Activated CD4-positive, alpha-beta T cell treated with anti-CD3 and anti-CD28 coated beads for 24 hours (primary cell): Measurements from ENCODE around the gene SNTA1.
"Not testable (repeated sequence)": the region's sequence is repeated elsewhere in the genome, so short reads cannot be mapped to it uniquely, and the experiment has no call there.

Experiments used
- DNase-seq, 2 donors: peaks; one replicate each; pipeline ENCODE4 v3.0.0-alpha.2; 2020; ENCODE audit warnings: low read depth in 2 of 2

Gene SNTA1

DNA sequence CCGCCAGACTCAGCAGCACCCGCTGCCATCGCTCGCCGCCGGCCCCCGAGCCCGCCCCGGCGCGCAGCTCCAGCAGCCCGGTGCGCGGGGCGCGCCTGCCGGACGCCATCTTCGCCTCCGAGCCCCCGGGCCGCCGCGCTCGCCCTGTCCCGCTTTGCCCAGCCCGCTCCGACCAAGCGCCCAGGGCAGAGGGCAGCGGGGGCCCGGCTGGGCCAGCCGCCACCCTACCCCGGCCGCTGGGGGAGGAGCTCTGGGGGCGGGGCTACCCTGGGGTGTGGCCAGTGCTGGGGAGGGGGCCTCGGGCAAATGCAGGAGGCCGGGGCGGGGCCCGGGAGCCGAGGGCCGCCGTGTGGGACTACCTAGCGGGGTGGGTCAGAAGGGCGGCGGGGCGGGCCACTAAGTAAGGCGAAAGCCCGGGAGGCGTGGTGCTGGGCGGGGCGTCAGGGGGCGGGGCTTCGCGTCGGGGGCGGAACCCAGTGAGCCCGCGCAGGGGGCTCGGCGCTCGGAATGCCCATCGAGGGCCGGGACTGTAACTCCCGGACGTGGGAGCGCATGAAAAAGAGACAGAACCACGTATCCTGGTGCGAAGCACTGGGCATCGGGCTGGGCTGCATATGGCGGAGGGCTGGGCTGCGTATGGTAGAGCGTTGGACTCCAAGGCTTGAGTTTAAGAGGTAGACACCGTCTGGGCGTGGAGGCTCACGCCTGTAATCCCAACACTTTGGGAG lies at the start of gene SNTA1:
SNTA1 (minus strand) TSS at position 252 of the 728 bp plus-strand sequence; CDS start at position 109, 143 bp downstream.
- DNase-seq = peak; percentile 80 to 88

DNA sequence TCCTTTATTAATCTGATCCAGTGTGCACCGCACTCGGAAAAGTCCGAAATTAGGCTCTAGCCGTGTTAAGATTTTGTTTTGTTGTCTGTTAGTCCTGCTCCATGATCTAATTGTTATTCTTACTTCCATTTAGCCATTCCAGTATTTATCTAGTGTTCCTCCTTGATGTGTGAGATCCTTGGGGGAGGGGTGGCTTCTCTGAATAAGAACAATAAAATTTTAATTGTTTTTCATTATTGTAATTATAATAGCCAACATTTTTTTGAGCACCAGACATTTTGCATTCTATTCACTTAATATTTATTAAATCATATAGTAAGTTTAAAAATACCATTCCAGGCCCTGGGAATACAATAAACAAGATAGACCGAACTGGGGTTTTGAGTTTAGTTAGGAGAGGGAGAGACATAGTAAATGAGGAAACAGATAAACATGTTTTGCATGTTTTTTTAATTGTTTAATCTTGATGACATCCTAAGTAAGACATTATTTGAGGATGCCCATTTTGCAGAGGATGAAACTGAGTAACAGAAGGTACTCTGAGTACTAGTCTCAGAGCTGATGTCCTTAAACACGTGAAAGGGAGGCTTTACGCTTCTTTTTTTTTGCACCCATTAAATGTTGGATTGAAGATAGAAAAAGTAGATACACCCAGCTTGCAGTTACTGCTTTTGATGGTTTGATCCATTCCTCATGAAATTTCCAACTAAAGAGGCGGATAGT lies 47.5 kb upstream of the SNTA1 start:
- DNase-seq = no peak

DNA sequence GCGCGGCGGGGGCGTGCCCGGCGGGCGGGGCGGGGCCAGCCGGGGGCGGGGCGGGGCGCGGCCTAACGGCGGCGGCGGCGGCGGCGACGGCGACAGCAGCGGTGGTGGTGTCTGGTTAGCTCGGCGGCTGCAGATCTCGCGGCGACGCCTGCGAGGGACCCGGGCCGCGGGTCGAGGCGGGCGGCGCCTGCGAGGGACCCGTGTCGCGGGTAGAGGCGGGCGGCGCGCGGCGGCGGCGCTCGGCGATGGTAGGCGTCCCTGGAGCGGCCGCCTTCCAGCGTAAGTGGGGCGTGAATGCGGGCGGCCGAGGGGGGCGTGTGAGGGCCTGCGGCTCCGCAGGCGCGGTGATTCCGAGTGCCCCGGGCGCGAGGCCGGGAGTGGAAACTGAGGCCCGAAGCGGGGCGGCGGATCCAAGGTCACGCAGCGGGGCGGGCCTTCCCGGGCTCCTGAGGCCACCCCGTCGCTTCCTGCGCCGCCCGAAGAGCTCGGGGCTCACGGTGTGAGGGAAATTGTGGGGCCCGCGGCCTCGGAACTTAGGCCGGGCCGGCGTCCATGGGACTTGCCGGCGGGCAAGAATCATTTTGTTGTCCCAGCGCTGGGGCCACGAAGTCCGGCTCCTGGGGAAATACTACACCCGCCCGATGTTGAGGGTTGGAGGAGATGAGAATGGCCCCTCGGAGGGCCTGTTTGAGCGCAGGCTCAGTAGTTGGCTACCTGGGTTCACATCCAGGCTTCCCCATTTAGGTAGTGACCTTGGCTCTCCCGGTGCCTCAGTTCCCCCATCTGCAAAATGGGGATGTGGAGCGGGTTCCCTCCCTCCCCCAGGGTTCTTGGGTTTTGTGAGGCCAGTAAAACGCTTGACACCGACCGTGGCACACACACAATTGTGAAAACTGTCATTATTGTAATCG lies 46.7 kb upstream of the SNTA1 start, which contains the start of gene CBFA2T2:
CBFA2T2 (plus strand) TSS at position 74 of the 911 bp plus-strand sequence; CDS start at position 246, 172 bp downstream.
- peak in 1 of 2 donors; percentile 35 for DNase-seq

DNA sequence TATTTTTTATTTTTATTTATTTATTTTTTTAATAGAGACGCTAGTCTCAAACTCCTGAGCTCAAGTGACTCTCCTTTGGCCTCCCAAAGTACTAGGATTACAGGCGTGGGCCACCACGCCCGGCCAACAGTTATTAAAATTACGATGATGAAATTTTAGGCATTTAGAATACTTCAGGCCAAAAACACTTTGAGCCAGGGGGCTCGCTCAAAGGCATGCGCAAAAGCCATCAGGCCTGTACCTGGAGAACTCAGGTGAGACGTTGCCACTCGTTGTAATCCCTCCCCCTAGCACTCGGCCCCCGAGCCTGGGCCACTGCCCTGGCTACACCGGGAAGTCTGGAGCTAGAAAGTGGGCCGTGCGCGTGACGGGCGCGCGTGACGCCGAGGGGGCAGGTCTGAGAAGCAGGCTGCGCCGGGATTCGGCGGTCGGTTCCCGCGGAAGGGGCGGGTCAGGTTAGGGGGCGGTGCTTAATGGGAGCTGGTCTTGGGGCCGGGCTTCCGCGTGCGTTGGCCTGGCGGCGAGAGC lies 46.0 kb upstream of the SNTA1 start:
- peak; percentile 99 for DNase-seq

DNA sequence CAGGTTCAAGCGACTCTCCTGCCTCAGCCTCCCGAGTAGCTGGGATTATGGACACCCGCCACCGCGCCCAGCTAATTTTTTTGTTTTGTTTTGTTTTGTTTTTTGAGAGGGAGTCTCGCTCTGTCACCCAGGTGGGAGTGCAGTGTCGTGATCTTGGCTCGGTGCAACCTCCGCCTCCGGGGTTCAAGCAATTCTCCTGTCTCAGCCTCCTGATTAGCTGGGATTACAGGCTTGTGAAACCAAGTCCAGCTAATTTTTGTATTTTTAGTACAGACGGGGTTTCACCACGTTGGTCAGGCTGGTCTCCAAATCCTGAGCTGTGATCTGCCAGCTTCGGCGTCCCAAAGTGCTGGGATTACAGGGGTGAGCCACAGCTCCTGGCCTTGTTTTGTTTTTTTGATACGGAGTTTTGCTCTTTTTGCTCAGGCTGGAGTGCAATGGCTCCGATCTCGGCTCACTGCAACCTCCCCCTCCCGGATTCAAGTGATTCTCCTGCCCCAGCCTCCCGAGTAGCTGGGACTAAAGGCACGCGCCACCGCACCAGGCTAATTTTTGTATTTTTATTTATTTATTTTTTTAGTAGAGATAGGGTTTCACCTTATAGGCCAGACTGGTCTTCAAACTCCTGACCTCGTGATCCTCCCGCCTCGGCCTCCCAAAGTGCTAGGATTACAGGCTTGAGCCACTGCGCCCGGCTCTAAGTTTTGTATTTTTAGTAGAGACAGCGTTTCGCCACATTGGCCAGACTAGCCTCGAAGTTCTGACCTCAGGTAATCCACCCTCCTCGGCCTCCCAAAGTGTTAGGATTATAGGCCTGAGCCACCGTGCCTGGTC lies 45.3 kb upstream of the SNTA1 start:
- not testable (repeated sequence) for DNase-seq

DNA sequence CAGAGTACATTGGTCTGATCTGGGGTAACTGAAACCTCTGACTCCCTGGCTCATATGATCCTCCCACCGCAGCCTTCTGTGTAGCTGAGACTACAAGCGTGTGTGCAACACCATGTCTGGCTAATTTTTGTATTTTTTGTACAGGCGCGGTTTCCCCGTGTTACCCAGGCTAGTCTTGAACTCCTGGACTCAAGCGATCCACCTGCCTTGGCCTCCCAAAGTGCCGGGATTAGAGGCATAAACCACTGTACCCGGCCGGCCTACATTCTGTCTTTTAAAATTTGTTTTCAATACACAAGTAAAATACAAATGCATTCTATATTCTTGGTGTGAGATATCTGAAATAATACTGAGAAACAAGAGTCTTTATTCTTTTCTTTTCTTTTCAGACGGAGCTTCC lies 44.6 kb upstream of the SNTA1 start:
- DNase-seq = no peak

DNA sequence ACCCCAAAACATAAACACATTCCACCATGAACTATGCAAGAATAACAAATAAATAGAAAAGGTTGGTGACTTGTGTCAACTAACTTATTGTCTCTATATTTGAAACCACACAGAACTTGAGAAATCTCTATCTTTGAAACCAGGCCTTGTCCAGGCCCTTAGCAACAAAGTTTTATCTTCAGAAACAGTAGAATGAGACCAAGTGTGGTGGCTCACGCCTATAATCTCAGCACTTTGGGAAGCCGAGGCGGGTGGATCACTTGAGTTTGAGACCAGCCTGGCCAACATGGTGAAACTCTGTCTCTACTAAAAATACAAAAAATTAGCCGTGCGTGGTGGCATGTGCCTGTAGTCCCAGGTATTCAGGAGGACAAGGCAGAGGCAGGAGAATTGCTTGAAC lies 39.6 kb upstream of the SNTA1 start:
- not testable (repeated sequence) for DNase-seq

DNA sequence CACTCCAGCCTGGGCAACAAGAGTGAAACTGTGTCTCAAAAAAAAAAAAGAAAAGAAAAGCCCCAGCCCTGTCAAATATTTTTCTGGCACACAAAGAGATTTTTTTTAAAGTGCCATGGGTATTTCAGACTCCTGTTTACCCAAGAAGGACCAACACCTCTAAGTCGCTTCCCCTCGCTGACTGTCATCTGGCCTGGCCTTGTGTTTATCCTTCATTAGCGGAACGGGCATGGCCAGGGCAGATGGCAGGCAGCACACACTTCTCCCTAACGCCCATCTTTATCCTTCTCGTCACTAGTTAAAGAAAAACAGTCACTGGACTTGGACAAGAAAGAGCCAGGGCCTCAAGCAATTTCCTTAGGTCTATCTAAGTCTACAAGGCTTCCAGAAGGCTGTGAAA lies 39.0 kb upstream of the SNTA1 start:
- DNase-seq = no peak

DNA sequence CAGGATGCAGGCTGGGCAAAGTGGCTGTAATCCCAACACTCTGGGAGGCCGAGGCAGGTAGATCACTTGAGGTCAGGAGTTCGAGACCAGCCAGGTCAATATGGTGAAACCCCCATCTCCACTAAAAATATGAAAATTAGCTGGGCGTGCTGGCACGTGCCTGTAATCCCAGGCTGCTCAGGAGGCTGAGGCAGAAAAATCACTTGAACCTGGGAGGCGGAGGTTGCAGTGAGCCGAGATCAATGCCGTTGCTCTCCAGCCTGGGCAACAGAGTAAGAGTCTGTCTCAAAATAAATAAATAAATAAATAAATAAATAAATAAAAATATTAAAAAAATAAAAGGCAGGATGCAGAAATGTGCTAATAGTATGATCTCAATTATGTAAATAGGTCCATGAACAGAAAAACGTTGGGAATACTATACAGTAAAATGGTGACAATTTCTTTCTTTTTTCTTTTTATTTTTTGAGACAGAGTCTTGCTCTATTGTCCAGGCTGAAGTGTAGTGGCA lies 37.9 kb upstream of the SNTA1 start:
- DNase-seq = no peak

DNA sequence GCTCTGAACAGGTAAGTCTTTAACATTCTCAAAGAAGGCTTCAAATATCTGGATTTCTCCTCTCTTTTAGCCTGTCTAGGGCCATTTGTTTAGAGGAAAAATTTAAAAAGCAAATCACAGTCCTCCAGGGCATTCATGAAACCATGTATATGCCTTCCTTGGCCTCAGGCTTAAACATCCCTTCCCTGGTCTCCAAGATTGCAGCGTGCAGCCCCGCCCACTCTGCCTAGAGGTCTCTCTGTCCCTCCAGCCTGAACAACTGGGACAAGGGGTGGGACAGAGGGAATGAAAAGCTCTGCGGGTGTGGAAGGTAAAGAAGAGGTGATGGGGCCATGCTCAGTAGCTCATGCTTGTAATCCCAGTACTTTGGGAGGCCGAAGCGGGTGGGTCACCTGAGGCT lies 36.5 kb upstream of the SNTA1 start:
- DNase-seq = no peak

DNA sequence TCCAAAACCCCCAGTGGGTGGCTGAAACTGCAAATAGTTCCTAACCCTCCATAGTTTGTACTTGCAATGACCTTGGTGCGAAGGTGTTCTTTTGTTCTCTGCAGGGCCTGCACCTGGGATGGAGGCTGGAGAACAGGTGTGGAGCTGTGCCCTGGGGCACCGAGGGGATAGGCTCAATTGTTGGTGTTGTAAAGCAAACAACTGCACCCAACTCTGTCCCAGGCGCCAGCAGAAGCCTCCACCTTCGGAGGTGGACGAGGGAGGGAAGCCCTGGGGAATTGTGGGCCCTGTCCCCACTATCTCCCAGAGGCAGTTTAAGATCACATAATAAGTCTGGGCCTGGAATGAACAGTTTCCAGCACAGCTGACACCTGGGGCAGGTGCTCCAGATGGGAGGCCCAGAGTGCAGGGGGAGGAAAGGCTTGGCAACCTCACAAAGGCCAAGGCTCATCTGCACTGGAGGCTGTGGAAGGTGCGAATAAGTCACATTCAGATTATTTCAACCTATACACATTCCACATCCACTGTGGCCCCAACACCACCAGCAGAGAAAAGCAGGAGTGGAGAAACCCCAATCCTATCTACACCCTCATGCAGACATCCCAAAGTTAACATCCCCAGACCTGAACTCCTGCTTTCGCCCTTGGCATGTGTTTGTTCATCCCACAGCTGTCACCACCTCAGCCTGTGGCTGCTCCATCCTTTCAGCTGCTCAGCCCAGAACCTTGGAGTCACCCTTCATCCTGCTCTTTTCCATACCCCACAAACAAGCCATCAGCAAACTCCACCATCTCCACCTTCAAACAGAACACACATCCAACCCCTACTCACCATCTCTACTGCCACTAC lies 34.0 kb upstream of the SNTA1 start:
- DNase-seq = no peak

DNA sequence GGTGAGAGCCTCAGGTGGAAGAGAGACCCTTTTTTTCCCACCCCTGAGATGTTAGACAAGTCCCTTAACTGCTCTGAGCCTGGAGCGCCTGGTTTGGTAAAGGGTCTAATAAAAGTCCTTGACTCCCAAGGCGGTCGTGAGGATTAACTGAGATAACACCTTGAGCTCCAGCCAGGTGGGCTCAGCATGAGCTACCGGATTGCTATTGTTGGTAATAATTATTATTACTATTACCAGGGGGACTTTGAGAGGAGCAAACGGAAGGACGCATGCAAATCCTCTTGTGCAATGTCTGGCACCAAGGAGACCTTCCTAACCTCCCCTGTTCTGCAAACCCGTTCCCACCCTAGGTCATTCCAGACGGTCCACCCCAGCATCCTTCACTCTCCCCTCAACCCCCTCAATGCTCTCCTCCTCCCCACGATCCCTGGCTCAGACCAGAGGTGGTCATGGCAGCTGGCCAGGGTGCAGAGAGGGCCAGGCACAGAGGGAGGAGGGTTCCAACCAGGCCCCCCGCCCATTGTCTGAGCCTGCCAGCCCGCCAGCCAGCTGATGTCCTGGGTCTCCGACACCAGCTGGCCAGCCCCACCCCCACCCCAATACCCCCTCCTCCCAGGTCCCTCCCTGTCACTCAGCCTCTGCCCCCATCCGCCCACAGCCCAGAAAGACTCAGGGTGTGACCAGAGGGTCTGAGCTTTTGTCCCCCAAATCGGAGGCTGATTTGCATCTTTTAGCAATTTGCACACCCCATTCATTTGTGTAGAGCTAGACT lies 32.0 kb upstream of the SNTA1 start:
- no peak for DNase-seq

DNA sequence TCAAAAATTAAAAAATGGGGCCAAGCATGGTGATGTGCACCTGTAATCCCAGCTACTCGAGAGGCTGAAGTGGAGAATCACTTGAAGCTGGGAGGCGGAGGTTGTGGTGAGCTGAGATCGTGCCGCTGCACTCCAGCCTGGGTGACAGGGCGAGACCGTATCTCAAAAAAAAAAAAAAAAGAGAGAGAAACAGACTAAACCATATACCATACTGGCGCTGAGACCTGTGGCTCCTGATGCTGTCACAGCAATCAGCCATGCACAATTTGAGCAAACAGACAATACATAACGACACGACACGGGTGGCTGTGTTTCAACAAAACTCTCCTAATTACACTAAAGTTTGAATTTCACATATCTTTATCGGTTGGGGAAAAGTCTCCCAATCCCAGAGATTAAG lies 31.4 kb upstream of the SNTA1 start:
- no peak for DNase-seq

DNA sequence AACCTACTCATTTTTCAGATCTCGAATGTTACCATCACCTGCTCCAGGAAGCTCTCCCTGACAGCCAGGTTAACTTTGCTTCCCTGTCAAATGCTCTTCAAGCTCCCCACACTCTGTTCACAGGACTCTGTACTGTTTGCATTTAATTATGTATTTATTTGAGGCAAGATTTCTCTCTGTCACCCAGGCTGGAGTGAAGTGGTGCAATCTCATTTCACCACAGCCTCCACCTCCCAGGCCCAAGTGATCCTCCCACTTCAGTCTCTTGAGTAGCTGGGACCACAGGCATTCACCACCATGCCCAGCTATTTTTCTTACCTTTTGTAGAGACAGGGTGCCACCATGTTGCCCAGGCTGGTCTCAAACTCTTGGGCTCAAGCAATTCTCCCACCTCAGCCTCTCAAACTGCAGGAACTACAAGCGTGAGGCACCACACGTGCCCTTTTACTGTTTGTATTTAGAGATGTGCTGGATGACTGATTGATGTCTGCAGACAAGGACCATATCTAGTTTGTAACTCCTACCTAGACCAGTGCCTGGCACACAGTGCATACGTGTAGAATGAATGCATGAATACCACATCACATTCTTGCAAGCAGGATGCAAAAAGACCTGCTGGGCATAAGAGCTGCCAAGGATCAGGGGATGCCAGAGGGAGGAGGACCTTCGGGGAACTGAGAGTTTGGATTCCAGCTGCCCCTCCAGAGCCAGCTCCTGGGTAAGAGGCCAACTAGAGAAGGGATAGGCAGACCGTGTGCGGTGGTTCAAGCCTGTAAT lies 30.7 kb upstream of the SNTA1 start:
- DNase-seq = no peak

DNA sequence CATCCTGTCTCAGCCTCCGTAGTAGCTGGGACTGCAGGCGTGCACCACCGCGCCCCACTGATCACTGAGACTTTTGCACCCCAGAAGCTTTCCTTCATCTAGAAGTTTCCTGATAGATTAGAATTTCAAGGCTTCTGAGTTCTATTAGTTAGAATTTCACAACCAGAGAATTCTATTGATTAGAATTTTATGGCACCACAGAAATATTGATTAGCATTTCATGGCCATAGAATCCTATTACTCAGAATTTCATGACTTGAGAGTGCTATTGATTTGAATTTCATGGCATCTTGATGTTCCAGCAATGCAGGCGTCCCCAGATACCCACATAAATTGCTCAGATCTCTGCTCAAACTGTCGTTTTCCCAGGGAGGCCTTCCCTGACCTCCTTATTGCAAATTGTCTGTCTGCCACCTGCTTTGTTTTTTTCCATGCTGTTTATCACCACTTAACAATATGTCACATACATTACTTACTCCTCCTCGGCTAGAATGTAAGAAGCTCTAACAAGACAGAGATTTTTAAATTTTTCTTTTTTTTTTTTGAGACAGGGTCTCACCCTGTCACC lies 29.4 kb upstream of the SNTA1 start:
- no peak for DNase-seq

DNA sequence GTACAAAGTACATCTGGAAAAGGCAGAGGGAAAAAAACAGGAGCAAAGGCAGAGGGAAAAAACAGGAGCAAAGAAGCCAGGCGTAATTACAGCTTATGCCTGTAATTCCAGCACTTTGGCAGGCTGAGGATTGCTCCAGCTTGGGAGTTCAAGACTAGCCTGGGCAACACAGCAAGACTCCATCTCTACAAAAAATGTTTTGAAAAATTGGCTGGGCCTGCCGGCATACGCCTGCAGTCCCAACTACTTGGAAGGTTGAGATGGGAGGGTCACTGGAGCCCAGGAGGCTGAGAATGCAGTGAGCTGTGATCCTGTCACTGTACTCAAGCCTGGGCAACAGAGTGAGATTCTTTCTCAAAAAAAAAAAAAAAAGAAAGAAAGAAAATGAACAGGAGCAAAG lies 27.3 kb upstream of the SNTA1 start:
- DNase-seq = no peak

DNA sequence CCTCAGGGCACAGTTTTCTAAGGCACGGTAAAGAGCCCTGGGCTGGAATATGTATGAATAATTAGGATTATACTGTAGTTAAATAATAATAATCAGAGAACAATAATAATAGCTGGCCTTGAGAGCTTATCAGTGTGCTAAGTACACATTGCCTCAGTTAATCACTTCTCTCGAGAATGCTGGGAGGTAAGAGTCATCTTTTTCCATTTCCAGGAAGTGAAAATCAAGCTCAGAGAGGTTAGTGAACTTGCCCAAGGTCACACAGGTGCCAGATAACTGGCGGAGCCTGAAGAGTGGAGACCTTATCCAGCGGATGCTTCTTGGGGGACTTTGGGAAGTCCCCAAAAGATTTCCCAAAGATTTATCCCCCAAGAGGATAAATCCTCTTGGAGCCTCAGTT lies 26.9 kb upstream of the SNTA1 start:
- DNase-seq = no peak

DNA sequence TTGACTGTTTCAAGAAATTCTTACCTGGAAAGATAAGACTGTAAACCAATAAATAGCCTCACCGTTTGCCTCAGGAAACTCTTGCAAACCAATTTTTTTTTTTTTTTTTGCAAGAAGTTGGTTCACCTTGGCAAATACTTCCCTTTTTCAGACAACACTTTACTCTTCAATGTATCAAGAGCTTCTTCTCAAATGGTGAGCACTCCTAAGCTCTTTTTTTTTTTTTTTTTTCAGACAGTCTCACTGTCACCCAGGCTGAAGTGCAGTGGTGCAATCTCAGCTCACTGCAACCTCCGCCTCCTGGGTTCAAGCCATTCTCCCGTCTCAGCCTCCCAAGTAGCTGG lies 22.7 kb upstream of the SNTA1 start:
- no peak for DNase-seq
